CD14-positive monocyte (primary cell): ENCODE results near the gene CIBAR2. TPM values are rescaled to one million over a fixed set of nuclear protein-coding genes. Genes with fewer than 3 reads are reported as not detected.

Experiments
- DNase-seq, 3 donors: peaks; one replicate each; pipeline ENCODE4 v3.0.0-alpha.2; 2011 to 2022
- H2AFZ ChIP-seq: 2 replicates; pipeline ENCODE4 v1.6.0; 2012; ENCODE audit warnings: mild to moderate bottlenecking, low read depth, low read length, inconsistent platforms; ENCODE audit not compliant: insufficient read depth, poor library complexity, severe bottlenecking
- H3K27ac ChIP-seq, 2 donors: 1 replicate in 1 of 2; 2 replicates in 1 of 2; pipeline ENCODE4 v1.5.1; 2012 to 2013; ENCODE audit warnings: low read length in 2 of 2, control low read depth in 1 of 2, inconsistent platforms in 1 of 2, low read depth in 1 of 2, mild to moderate bottlenecking in 1 of 2
- H3K27me3 ChIP-seq, 2 donors: one replicate each; pipeline versions ENCODE4 v1.6.0 to v1.6.1; 2011 to 2013; ENCODE audit warnings: low read length in 2 of 2; ENCODE audit not compliant: control insufficient read depth in 2 of 2, insufficient read depth in 2 of 2
- H3K36me3 ChIP-seq, 2 donors: replicated peaks in 1 of 2; 1 replicate in 1 of 2; 2 replicates in 1 of 2; pipeline versions ENCODE4 v1.5.1 to v1.6.1; 2012 to 2013; ENCODE audit warnings: low read length in 2 of 2, control low read depth in 1 of 2, inconsistent platforms in 1 of 2, mild to moderate bottlenecking in 1 of 2; ENCODE audit not compliant: insufficient read depth in 2 of 2, control insufficient read depth in 1 of 2
- H3K4me1 ChIP-seq, 2 donors: 1 replicate in 1 of 2; 2 replicates in 1 of 2; pipeline versions ENCODE4 v1.5.1 to v1.6.1; 2012 to 2013; ENCODE audit warnings: low read length in 2 of 2, control low read depth in 1 of 2, inconsistent platforms in 1 of 2, mild to moderate bottlenecking in 1 of 2, moderate library complexity in 1 of 2; ENCODE audit not compliant: insufficient read depth in 2 of 2, control insufficient read depth in 1 of 2
- H3K4me2 ChIP-seq: replicated peaks from 2 replicates; pipeline ENCODE3; 2012; ENCODE audit warnings: low read length, moderate library complexity, mild to moderate bottlenecking; ENCODE audit not compliant: poor library complexity, severe bottlenecking; ENCODE audit errors: extremely low read depth
- H3K4me3 ChIP-seq, 3 experiments: fragments of 200-600 bp in 1 of 3; sonication (generic) in 1 of 3; replicated peaks in 1 of 3; 1 replicate in 2 of 3; 2 replicates in 1 of 3; pipeline ENCODE4 v1.5.1; 2011 to 2013; ENCODE audit warnings: low read length in 3 of 3, mild to moderate bottlenecking in 3 of 3, control low read depth in 2 of 3, low read depth in 2 of 3, inconsistent platforms in 1 of 3, moderate library complexity in 1 of 3
- H3K79me2 ChIP-seq: 2 replicates; pipeline ENCODE4 v1.6.0; 2012; ENCODE audit warnings: mild to moderate bottlenecking, control low read depth, inconsistent platforms, low read length, moderate library complexity; ENCODE audit not compliant: insufficient read depth
- H3K9ac ChIP-seq: 2 replicates; pipeline ENCODE4 v1.6.0; 2017; ENCODE audit warnings: low read length, mild to moderate bottlenecking; ENCODE audit not compliant: insufficient read depth, poor library complexity, severe bottlenecking
- H3K9me3 ChIP-seq, 2 donors: replicated peaks in 1 of 2; 1 replicate in 1 of 2; 2 replicates in 1 of 2; pipeline versions ENCODE4 v1.5.1 to v1.6.1; 2012 to 2013; ENCODE audit warnings: low read length in 2 of 2, control low read depth in 1 of 2; ENCODE audit not compliant: control insufficient read depth in 1 of 2, insufficient read depth in 1 of 2
- H4K20me1 ChIP-seq: 2 replicates; pipeline ENCODE4 v1.6.0; 2012; ENCODE audit warnings: mild to moderate bottlenecking, low read length, control low read depth, moderate library complexity; ENCODE audit not compliant: insufficient read depth
- H3K27ac Mint-ChIP-seq, 7 donors: one replicate each; pipeline ENCODE4 v1.8.0; 2020; ENCODE audit warnings: mild to moderate bottlenecking in 7 of 7, mixed read lengths in 7 of 7, moderate library complexity in 6 of 7, inconsistent platforms in 2 of 7
- H3K27me3 Mint-ChIP-seq, 3 donors: one replicate each; pipeline ENCODE4 v1.8.0; 2021 to 2022; ENCODE audit warnings: low read depth in 3 of 3, mild to moderate bottlenecking in 3 of 3, mixed read lengths in 3 of 3, moderate library complexity in 3 of 3, inconsistent platforms in 1 of 3
- H3K36me3 Mint-ChIP-seq, 2 donors: one replicate each; pipeline ENCODE4 v1.8.0; 2020; ENCODE audit warnings: mixed read lengths in 2 of 2, inconsistent platforms in 1 of 2, mild to moderate bottlenecking in 1 of 2
- H3K4me1 Mint-ChIP-seq: one replicate; pipeline ENCODE4 v1.8.0; 2020; ENCODE audit warnings: mild to moderate bottlenecking, mixed read lengths
- H3K4me3 Mint-ChIP-seq, 2 donors: one replicate each; pipeline ENCODE4 v1.8.0; 2020; ENCODE audit warnings: mild to moderate bottlenecking in 2 of 2, mixed read lengths in 2 of 2, moderate library complexity in 1 of 2
- H3K9me3 Mint-ChIP-seq, 7 donors: one replicate each; pipeline ENCODE4 v1.8.0; 2020 to 2022; ENCODE audit warnings: mixed read lengths in 7 of 7, mild to moderate bottlenecking in 6 of 7, moderate library complexity in 6 of 7, inconsistent platforms in 2 of 7
- CTCF ChIP-seq: fragments of 200-600 bp; IDR thresholded peaks from one replicate; pipeline ENCODE4 v1.8.0; 2022; ENCODE audit warnings: antibody characterized with exemption, mild to moderate bottlenecking
- WGBS: methylation state at CpG from one replicate; pipeline ENCODE4 v1.1.5; 2013; ENCODE audit warnings: missing lambda C conversion rate; ENCODE audit not compliant: insufficient coverage; 5-methylcytosine and 5-hydroxymethylcytosine counted together
- intact Hi-C, 2 donors: fragments of 100-400 bp; cut with micrococcal nuclease; formaldehyde crosslinking; loops; one replicate each; pipeline versions ENCODE4 v1.15.0 to v1.15.1; 2023
- polyA plus RNA-seq, 3 donors: library from polyadenylated mRNA; depleted of rRNA in 1 of 3; unstranded in 2 of 3; stranded (reverse) in 1 of 3; fragments of 300-500 nt in 2 of 3; fragments of >200 nt in 1 of 3; fragmentation: Illumina TruSeq in 2 of 3; gene quantifications; 1 replicate in 2 of 3; 2 replicates in 1 of 3; pipeline ENCODE4 v1.2.3, GENCODE V29; 2012 to 2021

The CIBAR2 gene
- polyA plus RNA-seq, 3 donors: not detected

GRCh38 chr16:85157372-85157771 lies 45.1 kb upstream of the CIBAR2 start:
- Histone ChIP-seq H3K27me3 (no peaks in the 10 kb centered on the region), H3K4me2 (peak overlapping the region; percentile 67), H3K79me2 (no peaks in the 10 kb centered on the region), H3K36me3 (no peaks in the 10 kb centered on the region), H3K4me1 (peaks cover 26 to 28% of the 10 kb centered on the region in 2 donors), H2AFZ (peak overlapping the region; percentile 82), H3K9ac (peak overlapping the region; percentile 39), H3K4me3 (peak overlapping the region; percentile 36 to 67 (median 45)), H4K20me1 (no peaks in the 10 kb centered on the region), H3K27ac (peak overlapping the region; percentile 65 to 73), H3K9me3 (no peaks in the 10 kb centered on the region)
- H3K4me3 Mint-ChIP-seq: peak overlapping the region; percentile 83 to 89
- H3K4me1 Mint-ChIP-seq: peaks cover 32% of the 10 kb centered on the region
- TF ChIP-seq CTCF: no peak
- no peaks in the 10 kb centered on the region for H3K9me3 Mint-ChIP-seq
- no peak for DNase-seq
- WGBS: 46% methylated on average over 3 of the region's 8 CpGs
- H3K27me3 Mint-ChIP-seq: peaks cover 0 to 10% (median 5%) of the 10 kb centered on the region in 3 donors
- intact Hi-C loops: loop anchor here in 1 of 2 donors (5.0 kb wide), 1 partner anchor 40 kb away; no protein-coding TSS in a partner anchor
- H3K36me3 Mint-ChIP-seq: peaks cover 0 to 4% of the 10 kb centered on the region in 2 donors
- H3K27ac Mint-ChIP-seq: peak overlapping the region in 6 of 7 donors; percentile 81 to 97 (median 92)

- peak overlapping the region; percentile 67 for H3K4me2 ChIP-seq
- Mint-ChIP-seq H3K9me3 (no peaks in the 10 kb centered on the region), H3K4me1 (peaks cover 32% of the 10 kb centered on the region), H3K4me3 (peak overlapping the region in 1 of 2 donors; percentile 25), H3K27ac (peak overlapping the region in 1 of 7 donors; percentile 15), H3K27me3 (peaks cover 0 to 8% (median 5%) of the 10 kb centered on the region in 3 donors), H3K36me3 (peaks cover 0 to 4% of the 10 kb centered on the region in 2 donors)
- no peak for DNase-seq
- H2AFZ ChIP-seq: no peak overlapping the region
- no peak overlapping the region for H3K4me3 ChIP-seq
- no peaks in the 10 kb centered on the region for H3K79me2 ChIP-seq
- H3K27ac ChIP-seq: no peak overlapping the region
- H3K4me1 ChIP-seq: peaks cover 26 to 28% of the 10 kb centered on the region in 2 donors
- no peaks in the 10 kb centered on the region for H3K36me3 ChIP-seq
- H4K20me1 ChIP-seq: no peaks in the 10 kb centered on the region
- intact Hi-C loops: loop anchor here in 1 of 2 donors (5.0 kb wide), 1 partner anchor 40 kb away; no protein-coding TSS in a partner anchor
- H3K9ac ChIP-seq: no peak overlapping the region
- no peak for TF ChIP-seq CTCF
- no peaks in the 10 kb centered on the region for H3K27me3 ChIP-seq
- H3K9me3 ChIP-seq: no peaks in the 10 kb centered on the region
These were observed 44.6 kb upstream of the CIBAR2 start for GRCh38 chr16:85156869-85157268.
